ACC112 (cell line): ENCODE data around the gene TAOK3.

Source experiments
- H2AFZ ChIP-seq: fragments of 200-600 bp; sonication (generic); one replicate; pipeline ENCODE4 v1.6.0; 2017; ENCODE audit warnings: antibody characterized with exemption, low read length; ENCODE audit not compliant: unreplicated experiment
- H3K27ac ChIP-seq: fragments of 200-600 bp; sonication (generic); 2 replicates; pipeline ENCODE4 v1.5.1; 2014; ENCODE audit warnings: low read depth, mild to moderate bottlenecking, antibody characterized with exemption, low read length, moderate library complexity
- H3K27me3 ChIP-seq: fragments of 200-600 bp; sonication (generic); 2 replicates; pipeline ENCODE4 v1.6.1; 2014; ENCODE audit warnings: mild to moderate bottlenecking, antibody characterized with exemption, low read length, moderate library complexity, mixed read lengths; ENCODE audit not compliant: insufficient read depth
- H3K36me3 ChIP-seq: fragments of 200-600 bp; sonication (generic); 2 replicates; pipeline ENCODE4 v1.6.1; 2016; ENCODE audit warnings: mild to moderate bottlenecking, antibody characterized with exemption, low read length, moderate library complexity, mixed read lengths; ENCODE audit not compliant: insufficient read depth
- H3K4me1 ChIP-seq: fragments of 200-600 bp; sonication (generic); one replicate; pipeline ENCODE4 v1.6.1; 2016; ENCODE audit warnings: low read length, mixed read lengths; ENCODE audit not compliant: insufficient read depth, unreplicated experiment, control insufficient read depth
- H3K4me3 ChIP-seq: fragments of 200-600 bp; sonication (generic); 2 replicates; pipeline ENCODE4 v1.5.1; 2014; ENCODE audit warnings: mild to moderate bottlenecking, low read depth, low read length
- H3K79me2 ChIP-seq: fragments of 200-600 bp; sonication (generic); one replicate; pipeline ENCODE4 v1.6.0; 2016; ENCODE audit warnings: low read length; ENCODE audit not compliant: control insufficient read depth, unreplicated experiment, insufficient read depth

Gene TAOK3

DNA sequence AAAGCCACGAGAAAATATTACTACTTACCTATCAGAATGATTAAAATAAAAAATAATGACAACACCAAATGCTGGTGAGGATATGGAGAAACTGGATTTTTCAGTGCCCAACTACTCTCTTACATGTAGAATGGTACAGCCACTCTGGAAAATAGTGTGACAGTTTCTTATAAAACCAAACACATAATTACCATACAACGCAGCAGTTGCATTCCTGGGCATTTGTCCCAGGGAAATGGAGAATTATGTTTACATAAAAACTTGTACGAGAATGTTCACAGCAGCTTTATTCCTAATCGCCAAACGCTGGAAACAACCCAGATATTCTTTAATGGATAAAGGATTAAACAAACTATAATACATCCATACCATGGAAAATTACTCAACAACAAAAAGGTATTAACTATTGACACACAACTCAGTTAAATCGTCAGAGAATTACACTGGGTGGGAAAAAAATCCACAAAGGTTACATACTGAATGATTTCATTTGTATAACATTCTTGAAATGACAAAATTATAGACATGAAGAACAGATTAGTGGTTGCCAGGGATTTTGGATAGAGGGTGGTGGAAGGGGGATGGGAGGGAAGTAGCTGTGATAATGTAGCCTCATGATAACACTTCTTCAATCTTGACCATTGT lies 35.4 kb downstream of the TAOK3 start:
- Histone ChIP-seq H3K4me3 (no peak overlapping the region), H3K79me2 (no peaks in the 10 kb centered on the region), H3K27ac (no peak overlapping the region), H2AFZ (no peak overlapping the region), H3K27me3 (no peaks in the 10 kb centered on the region), H3K4me1 (peaks cover 4% of the 10 kb centered on the region), H3K36me3 (no peaks in the 10 kb centered on the region)

DNA sequence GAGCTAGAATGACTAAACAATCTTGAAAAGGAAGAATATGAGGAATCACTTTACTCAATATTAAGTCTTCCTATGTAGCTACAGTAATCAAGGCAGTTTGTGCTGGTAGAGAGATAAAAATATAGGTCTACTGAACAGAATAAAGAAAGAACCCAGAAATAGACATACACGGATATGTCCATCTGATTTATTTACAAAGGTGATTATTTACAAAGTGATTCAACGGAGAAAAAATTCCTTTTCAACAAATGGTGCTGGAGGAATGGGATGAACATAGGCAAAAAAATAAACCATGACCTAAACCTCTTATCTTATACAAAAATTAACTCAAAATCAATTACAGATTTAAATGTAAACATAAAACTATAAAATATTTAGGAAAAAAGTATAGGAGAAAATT lies 36.6 kb downstream of the TAOK3 start:
- Histone ChIP-seq H3K4me1 (peaks cover 4% of the 10 kb centered on the region), H3K27me3 (no peaks in the 10 kb centered on the region), H3K4me3 (no peak overlapping the region), H3K36me3 (no peaks in the 10 kb centered on the region), H2AFZ (no peak overlapping the region), H3K27ac (no peak overlapping the region), H3K79me2 (no peaks in the 10 kb centered on the region)

DNA sequence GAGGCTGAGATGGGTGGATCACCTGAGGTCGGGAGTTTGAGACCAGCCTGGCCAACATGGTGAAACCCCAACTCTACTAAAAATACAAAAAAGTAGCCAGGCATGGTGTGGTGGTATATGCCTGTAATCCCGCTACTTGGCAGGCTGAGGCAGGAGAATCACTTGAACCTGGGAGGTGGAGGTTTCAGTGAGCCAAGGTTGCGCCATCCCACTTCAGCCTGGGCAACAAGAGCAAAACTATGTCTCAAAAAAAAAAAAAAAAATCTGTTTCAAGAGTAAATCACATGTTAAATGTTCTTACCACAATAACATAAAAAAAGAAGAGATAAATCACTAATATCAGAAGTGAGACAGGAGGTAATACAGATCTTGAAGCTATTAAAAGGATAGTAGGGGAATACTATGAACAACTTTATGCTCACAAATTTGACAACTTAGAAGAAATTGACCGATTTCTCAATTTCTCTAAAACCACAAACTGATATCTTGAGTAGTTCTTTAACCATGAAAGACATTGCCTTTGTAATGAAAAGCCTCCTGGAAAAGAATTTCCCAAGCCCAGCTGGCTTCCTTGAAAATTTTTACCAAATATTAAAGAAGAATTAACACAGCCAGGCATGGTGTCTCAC lies 37.7 kb downstream of the TAOK3 start:
- no peaks in the 10 kb centered on the region for H3K79me2 ChIP-seq
- H3K27ac ChIP-seq = no peak overlapping the region
- no peak overlapping the region for H2AFZ ChIP-seq
- H3K4me3 ChIP-seq = no peak overlapping the region
- peaks cover 13% of the 10 kb centered on the region for H3K4me1 ChIP-seq
- no peaks in the 10 kb centered on the region for H3K36me3 ChIP-seq
- H3K27me3 ChIP-seq = no peaks in the 10 kb centered on the region

DNA sequence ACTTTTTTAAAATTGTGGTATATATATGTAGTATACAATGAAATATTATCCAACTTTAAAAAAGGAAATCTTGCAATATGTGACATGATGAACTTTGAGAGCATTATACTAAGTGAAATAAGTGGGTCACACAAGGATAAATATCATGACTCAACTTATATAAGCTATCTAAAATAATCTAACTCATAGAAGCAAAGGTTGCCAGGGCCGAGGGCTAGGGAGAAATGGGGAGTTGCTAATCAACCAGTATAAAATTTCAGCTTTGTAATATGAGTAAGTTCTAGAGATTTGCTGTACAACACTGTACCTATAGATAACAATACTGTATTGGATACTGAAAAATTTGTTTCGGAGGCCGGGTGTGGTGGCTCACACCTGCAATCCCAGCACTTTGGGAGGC lies 38.5 kb downstream of the TAOK3 start:
- H3K79me2 ChIP-seq = no peaks in the 10 kb centered on the region
- H3K36me3 ChIP-seq = no peaks in the 10 kb centered on the region
- no peak overlapping the region for H2AFZ ChIP-seq
- no peak overlapping the region for H3K27ac ChIP-seq
- H3K4me3 ChIP-seq = no peak overlapping the region
- H3K4me1 ChIP-seq = peaks cover 16% of the 10 kb centered on the region
- no peaks in the 10 kb centered on the region for H3K27me3 ChIP-seq

DNA sequence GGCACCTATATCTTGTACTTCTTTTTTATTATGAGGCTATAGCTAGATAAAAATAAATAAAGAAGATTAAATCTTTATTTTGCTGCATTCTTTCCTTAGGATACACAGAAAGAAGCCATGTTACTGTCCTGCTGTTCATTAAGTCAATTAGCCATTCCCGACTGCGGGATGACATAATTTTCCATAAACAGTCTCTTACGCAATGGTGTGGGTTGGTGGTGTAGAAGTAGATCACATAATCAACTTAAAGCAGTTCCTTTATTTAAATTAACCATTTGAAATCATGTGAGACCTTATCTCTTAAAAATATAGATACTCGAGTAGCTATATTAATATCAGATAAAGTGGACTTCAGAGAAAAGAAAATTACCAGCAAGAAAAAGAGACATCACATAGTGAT lies 40.2 kb downstream of the TAOK3 start:
- H2AFZ ChIP-seq = no peak overlapping the region
- H3K27ac ChIP-seq = no peak overlapping the region
- H3K4me3 ChIP-seq = no peak overlapping the region
- H3K79me2 ChIP-seq = no peaks in the 10 kb centered on the region
- no peaks in the 10 kb centered on the region for H3K36me3 ChIP-seq
- peaks cover 26% of the 10 kb centered on the region for H3K4me1 ChIP-seq
- no peaks in the 10 kb centered on the region for H3K27me3 ChIP-seq

DNA sequence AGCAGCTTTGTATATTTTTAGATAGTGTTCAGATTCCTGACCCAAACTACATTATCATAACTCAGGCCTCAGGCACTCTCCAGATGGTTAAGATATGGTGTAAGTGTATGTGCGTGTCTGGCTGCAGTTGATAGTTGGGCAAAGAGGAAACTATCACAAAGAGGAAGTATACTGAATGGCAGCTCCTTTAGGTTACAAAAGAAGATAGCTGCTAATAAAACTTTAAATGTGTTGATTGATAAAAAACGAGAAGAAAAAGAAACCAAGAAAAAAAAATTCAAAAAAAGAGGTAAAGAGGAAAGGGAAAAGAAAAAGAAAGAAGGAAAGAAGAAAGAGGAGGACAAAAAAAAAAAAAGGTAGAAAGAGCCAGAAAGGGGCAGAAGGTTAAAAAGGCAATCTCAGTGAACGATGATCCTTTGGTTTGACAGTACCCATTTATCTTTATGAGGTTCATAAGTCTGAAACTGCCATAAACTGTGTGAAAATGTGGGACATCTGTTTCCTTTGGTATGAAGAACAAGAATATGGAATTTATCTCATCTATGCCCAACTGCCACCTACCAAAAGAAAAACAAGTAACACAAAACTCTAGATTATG lies 42.2 kb downstream of the TAOK3 start:
- no peak overlapping the region for H2AFZ ChIP-seq
- H3K27ac ChIP-seq = no peak overlapping the region
- no peak overlapping the region for H3K4me3 ChIP-seq
- H3K36me3 ChIP-seq = no peaks in the 10 kb centered on the region
- H3K27me3 ChIP-seq = no peaks in the 10 kb centered on the region
- peaks cover 24% of the 10 kb centered on the region for H3K4me1 ChIP-seq
- H3K79me2 ChIP-seq = no peaks in the 10 kb centered on the region

DNA sequence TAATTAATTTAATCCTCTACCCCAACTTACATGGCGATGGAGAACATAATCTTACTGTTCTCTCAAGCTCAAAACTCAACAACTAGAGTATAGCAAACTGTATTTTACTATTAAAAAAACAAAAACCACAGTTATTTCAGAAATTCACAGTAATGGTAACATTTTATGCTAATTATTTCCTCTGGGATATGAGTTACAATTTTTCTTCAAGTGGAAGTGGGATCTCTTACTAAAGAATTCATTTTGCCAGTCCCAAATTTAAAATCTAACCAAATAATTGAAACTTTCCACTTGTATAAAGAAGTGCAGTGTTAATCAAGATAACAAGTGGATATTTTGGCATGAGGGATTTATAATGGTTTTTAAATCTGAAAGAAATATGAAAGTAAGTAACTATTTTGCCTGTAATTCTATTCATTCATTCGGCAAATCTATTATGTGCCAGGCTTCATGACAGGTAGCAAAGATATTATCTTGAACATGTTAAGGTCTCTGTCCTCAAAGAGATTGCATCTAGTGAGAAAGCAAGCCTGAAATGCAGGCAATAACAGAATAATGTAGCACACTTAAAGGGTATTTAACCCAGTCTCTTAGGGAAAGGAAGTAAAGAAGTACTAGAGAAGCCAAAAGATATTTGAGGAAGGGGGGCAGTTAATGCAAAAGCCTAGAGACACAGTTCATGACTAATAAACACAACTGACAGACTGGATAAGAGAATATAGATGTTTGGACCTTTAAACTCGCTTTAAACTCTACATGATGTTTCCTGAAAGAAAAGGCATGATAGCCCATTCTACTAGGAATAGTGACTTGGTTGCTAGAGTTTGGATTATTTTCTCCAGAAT lies 44.0 kb downstream of the TAOK3 start:
- Histone ChIP-seq H3K27me3 (no peaks in the 10 kb centered on the region), H3K36me3 (no peaks in the 10 kb centered on the region), H3K79me2 (no peaks in the 10 kb centered on the region), H2AFZ (no peak overlapping the region), H3K4me1 (peaks cover 24% of the 10 kb centered on the region), H3K4me3 (no peak overlapping the region), H3K27ac (no peak overlapping the region)

DNA sequence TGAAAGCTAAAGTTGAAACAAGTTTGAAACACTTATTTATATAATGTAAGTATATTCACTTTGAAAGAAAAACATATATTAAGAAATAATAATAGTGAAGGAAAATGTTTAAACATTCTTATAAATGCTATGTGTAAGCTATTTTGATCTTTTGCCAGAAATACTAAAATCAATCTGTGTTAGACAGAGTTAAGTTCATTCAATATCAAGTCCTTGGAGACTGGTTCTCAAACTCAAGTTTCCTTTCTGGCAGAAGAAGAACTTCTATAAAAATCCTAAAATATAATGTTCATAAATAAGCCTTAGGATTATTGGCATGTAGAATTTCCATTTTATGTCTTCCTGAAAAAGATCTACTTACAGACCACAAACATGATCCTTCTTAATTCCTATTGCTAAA lies 45.3 kb downstream of the TAOK3 start:
- Histone ChIP-seq H2AFZ (no peak overlapping the region), H3K4me1 (peaks cover 24% of the 10 kb centered on the region), H3K36me3 (no peaks in the 10 kb centered on the region), H3K79me2 (no peaks in the 10 kb centered on the region), H3K27ac (no peak overlapping the region), H3K27me3 (no peaks in the 10 kb centered on the region), H3K4me3 (no peak overlapping the region)

DNA sequence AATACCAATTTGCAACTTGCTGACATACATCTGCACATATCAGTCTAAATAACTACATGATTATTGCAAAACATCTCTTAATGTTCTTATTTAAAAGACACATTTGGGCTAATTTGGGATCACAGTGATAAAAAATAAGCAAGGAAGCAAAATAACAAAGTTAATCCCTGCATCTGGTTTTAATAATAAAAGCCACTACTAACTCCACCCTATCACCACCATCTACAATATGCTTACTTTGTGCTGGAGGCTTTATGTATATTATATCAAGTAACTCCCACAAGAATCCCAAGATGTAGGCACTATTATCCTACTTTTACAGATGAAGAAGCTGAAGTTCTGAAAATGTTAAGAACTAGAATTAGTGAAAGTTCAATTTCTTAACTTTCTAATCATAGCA lies 45.7 kb downstream of the TAOK3 start:
- no peaks in the 10 kb centered on the region for H3K79me2 ChIP-seq
- H3K4me3 ChIP-seq = no peak overlapping the region
- H3K27ac ChIP-seq = no peak overlapping the region
- H3K4me1 ChIP-seq = peaks cover 24% of the 10 kb centered on the region
- H3K36me3 ChIP-seq = no peaks in the 10 kb centered on the region
- H2AFZ ChIP-seq = no peak overlapping the region
- no peaks in the 10 kb centered on the region for H3K27me3 ChIP-seq

DNA sequence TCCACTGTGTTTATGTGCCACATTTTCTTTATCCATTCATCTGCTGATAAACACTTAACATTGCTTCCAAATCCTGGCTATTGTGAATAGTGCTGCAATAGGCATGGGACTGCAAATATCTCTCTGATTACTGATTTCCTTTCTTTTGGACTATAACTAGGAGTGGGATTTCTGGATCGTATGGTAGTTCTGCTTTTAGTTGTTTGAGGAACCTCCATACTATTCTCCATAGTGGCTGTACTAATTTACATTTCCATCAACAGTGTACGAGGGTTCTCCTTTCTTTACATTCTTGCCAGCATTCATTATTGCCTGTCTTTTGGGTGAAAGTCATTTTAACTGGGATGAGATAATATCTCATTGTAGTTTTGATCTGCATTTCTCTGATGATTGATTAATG lies 47.6 kb downstream of the TAOK3 start:
- no peak overlapping the region for H3K4me3 ChIP-seq
- H3K36me3 ChIP-seq = no peaks in the 10 kb centered on the region
- H3K27ac ChIP-seq = no peak overlapping the region
- no peak overlapping the region for H2AFZ ChIP-seq
- H3K27me3 ChIP-seq = no peaks in the 10 kb centered on the region
- H3K79me2 ChIP-seq = no peaks in the 10 kb centered on the region
- H3K4me1 ChIP-seq = peaks cover 15% of the 10 kb centered on the region
